ENCODE measurements around the gene FANCB. TPM values are rescaled to one million over a fixed set of nuclear protein-coding genes. Genes with fewer than 3 reads are reported as not detected.

The FANCB gene
- total and polyA plus RNA-seq, 2 of the 4 experiments (the other 2 are of a cell fraction), result 2.5 to 7.7 TPM

DNA sequence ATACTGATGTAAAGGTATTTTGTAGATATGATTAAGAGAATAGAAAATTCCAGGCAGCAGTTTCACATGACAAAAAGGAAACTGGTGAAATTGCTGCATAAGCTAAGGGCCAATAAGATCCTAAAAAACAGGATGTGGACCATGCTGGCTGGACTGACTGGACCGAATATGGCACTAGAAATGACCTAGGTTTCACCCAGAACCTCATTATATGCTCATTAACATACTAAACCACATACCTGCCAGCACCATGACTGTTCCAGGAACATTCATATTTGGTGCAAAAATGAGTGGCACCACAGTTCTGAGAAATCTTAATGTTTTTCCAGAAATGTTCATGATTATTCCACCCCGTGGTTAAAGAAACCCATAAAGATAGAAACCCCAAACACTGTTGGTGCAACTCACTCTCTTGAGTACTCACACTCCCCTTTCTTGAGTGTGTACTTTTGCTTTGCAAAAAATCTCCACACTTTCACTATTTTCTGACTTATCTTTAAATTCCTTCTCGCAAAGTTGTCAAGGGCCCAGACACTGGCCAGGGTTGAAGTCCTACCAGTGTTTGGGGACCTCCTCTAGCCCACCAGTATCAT, 74.0 kb downstream of the FANCB start:
- Histone ChIP-seq H3K36me3 (ENCODE audit: control insufficient read depth, insufficient read depth, low read length) (no peaks in the 10 kb centered on the region), H3K4me1 (ENCODE audit: control insufficient read depth, insufficient read depth, low read length) (0 out of 2 replicates have a peak, but pooled peaks cover 2% of the 10 kb centered on the region), H4K8ac (ENCODE audit: low read depth in 2 of 2, low read length in 2 of 2) (no peak overlapping the region), H4K91ac (ENCODE audit: insufficient read depth, low read depth, low read length) (no peak overlapping the region), H3K18ac (ENCODE audit: low read depth, low read length) (no peak overlapping the region), H3K9me3 (ENCODE audit: control insufficient read depth, insufficient read depth, low read length) (no peaks in the 10 kb centered on the region), H3K14ac (replicated peaks; ENCODE audit: low read depth, low read length) (no peak overlapping the region), H2AK5ac (ENCODE audit: low read depth, low read length) (no peak overlapping the region), H2BK120ac (ENCODE audit: low read depth, low read length) (no peak overlapping the region), H2AK9ac (replicated peaks; ENCODE audit: low read depth, low read length, poor library complexity) (no peak overlapping the region), H4K5ac (ENCODE audit: low read depth, low read length) (no peak overlapping the region), H3K4me2 (ENCODE audit: low read depth, low read length) (no peak overlapping the region), H3K9me1 (ENCODE audit: insufficient read depth, low read length) (no peaks in the 10 kb centered on the region), H3K56ac (ENCODE audit: extremely low read depth, insufficient read depth, low read length) (no peak overlapping the region), H2AFZ (replicated peaks; ENCODE audit: low read length, poor library complexity) (no peak overlapping the region), H2BK5ac (ENCODE audit: low read depth, low read length, poor library complexity, severe bottlenecking) (no peak overlapping the region), H3K4ac (ENCODE audit: low read depth, low read length) (no peak overlapping the region), H2BK20ac (ENCODE audit: low read depth, low read length) (no peak overlapping the region), H3K4me3 (ENCODE audit: insufficient read depth, low read depth, low read length) (no peak overlapping the region), H3K27me3 (ENCODE audit: control insufficient read depth, insufficient read depth, low read length) (no peaks in the 10 kb centered on the region), H3K79me1 (ENCODE audit: low read depth in 1 of 2, low read length in 2 of 2) (no peaks in the 10 kb centered on the region), H2BK15ac (ENCODE audit: low read depth, low read length) (no peak overlapping the region), H3K23ac (ENCODE audit: low read depth, low read length) (no peak overlapping the region), H3K9ac (ENCODE audit: low read depth, low read length) (no peak overlapping the region), H4K20me1 (ENCODE audit: insufficient read depth, low read length) (no peaks in the 10 kb centered on the region), H3K27ac (ENCODE audit: insufficient read depth, low read length) (no peak overlapping the region)
- POLR2A ChIA-PET (ENCODE audit: unreplicated experiment), result no interaction called here
- in situ Hi-C loops (cut with MboI; ENCODE audit: low sequenced_read_pairs) (no loop called here), dilution Hi-C loops (cut with HindIII; ENCODE audit: low sequenced_read_pairs, unreplicated experiment) (no loop called here), intact Hi-C loops (cut with micrococcal nuclease) (no loop called here)
- CTCF ChIA-PET, result no interaction called here
- WGBS, 2 experiments (ENCODE audit: extremely low coverage in 2 of 2, insufficient read length in 1 of 2), result no CpG with 5 or more reads among the region's 3 CpGs
- ATAC-seq (ENCODE audit: low read depth) (no peak), DNase-seq (no peak)
- BruUV-seq (replicated peaks), result no TSS peak
- TF ChIP-seq, protein P1, sequence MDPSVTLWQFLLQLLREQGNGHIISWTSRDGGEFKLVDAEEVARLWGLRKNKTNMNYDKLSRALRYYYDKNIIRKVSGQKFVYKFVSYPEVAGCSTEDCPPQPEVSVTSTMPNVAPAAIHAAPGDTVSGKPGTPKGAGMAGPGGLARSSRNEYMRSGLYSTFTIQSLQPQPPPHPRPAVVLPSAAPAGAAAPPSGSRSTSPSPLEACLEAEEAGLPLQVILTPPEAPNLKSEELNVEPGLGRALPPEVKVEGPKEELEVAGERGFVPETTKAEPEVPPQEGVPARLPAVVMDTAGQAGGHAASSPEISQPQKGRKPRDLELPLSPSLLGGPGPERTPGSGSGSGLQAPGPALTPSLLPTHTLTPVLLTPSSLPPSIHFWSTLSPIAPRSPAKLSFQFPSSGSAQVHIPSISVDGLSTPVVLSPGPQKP (IDR thresholded peaks at IDR 0.05; ENCODE audit: borderline replicate concordance, low read depth, low read length), result no peak
- TF ChIP-seq MXI1 (IDR thresholded peaks at IDR 0.05; ENCODE audit: borderline replicate concordance, low read depth, low read length) (no peak), CHD1 (IDR thresholded peaks at IDR 0.05; ENCODE audit: low read depth, low read length) (no peak), CEBPB (IDR thresholded peaks at IDR 0.05; ENCODE audit: low read depth, low read length) (no peak), BHLHE40 (IDR thresholded peaks at IDR 0.05; ENCODE audit: low read depth, low read length) (no peak), MAFK (IDR thresholded peaks at IDR 0.05; ENCODE audit: low read depth, low read length) (no peak), RAD21 (IDR thresholded peaks at IDR 0.05; ENCODE audit: low read length) (no peak), CTCF (conservative IDR thresholded peaks at IDR 0.05; ENCODE audit: low read depth, low read length) (no peak), RFX5 (IDR thresholded peaks at IDR 0.05; ENCODE audit: low read depth, low read length) (no peak), MAZ (IDR thresholded peaks at IDR 0.05; ENCODE audit: borderline replicate concordance, low read depth, low read length) (no peak), RCOR1 (IDR thresholded peaks at IDR 0.05; ENCODE audit: insufficient replicate concordance, low read length) (no peak)
